Activated CD8-positive, alpha-beta T cell treated with anti-CD3 and anti-CD28 coated beads, Interleukin-2, amount 10 ng/mL, durations not matched to agents 7 days and 5 days (primary cell): ENCODE measurements around the gene TFF1. TPM values are rescaled to one million over a fixed set of nuclear protein-coding genes. Genes with fewer than 3 reads are reported as not detected.

Experiments
- ATAC-seq: fragments of 150-1000 bp; cut with Tn5 transposase; one replicate; pipeline ENCODE4 v1.10.0; 2021; ENCODE audit warnings: moderate library complexity
- CTCF ChIA-PET: fragments of 350-600 bp; sonication (Branson Sonifier 250); formaldehyde crosslinking; loops from one replicate; lab custom pipeline; 2021; ENCODE audit warnings: antibody characterized with exemption; lab: Charles Lee
- POLR2A ChIA-PET: fragments of 350-600 bp; sonication (Branson Sonifier 250); formaldehyde crosslinking; loops from one replicate; lab custom pipeline; 2021; ENCODE audit warnings: antibody characterized with exemption; lab: Charles Lee
- DNase-seq: peaks from one replicate; pipeline ENCODE4 v3.0.0-alpha.2; 2020
- H3K27ac Mint-ChIP-seq: one replicate; pipeline ENCODE4 v1.8.0; 2021; ENCODE audit warnings: mild to moderate bottlenecking, mixed read lengths
- H3K27me3 Mint-ChIP-seq: one replicate; pipeline ENCODE4 v1.8.0; 2021; ENCODE audit warnings: low read depth, mixed read lengths
- H3K36me3 Mint-ChIP-seq: one replicate; pipeline ENCODE4 v1.8.0; 2021; ENCODE audit warnings: low read depth, mixed read lengths
- H3K4me1 Mint-ChIP-seq: one replicate; pipeline ENCODE4 v1.8.0; 2021; ENCODE audit warnings: low read depth, mixed read lengths
- H3K4me3 Mint-ChIP-seq: one replicate; pipeline ENCODE4 v1.8.0; 2021; ENCODE audit warnings: mild to moderate bottlenecking, mixed read lengths
- H3K9me3 Mint-ChIP-seq: one replicate; pipeline ENCODE4 v1.8.0; 2022; ENCODE audit warnings: mixed read lengths; ENCODE audit not compliant: insufficient read depth
- total RNA-seq, 2 experiments: library from RNA; stranded (reverse); gene quantifications; one replicate each; pipeline ENCODE4 v1.2.3, GENCODE V29; 2021

The TFF1 gene
- total RNA-seq, 2 experiments from 2014 or later, result not detected

GRCh38 chr21:42389449-42389835 is 23.1 kb upstream of the TFF1 start:
- peaks cover 35% of the 10 kb centered on the region for H3K36me3 Mint-ChIP-seq
- no peaks in the 10 kb centered on the region for H3K27me3 Mint-ChIP-seq
- ATAC-seq (no peak), DNase-seq (no peak)
- H3K4me1 Mint-ChIP-seq, result peaks cover 83% of the 10 kb centered on the region
- ChIA-PET POLR2A (interaction anchor here (1.5 kb wide), 1 partner anchor 14 kb away, joined by 7 read pairs; the partner anchor contains the start of gene UBASH3A), CTCF (no interaction called here)
- peak overlapping the region; percentile 73 for H3K27ac Mint-ChIP-seq
- H3K9me3 Mint-ChIP-seq, result no peaks in the 10 kb centered on the region
- no peak overlapping the region for H3K4me3 Mint-ChIP-seq

- Mint-ChIP-seq H3K27me3 (no peaks in the 10 kb centered on the region), H3K4me3 (no peak overlapping the region), H3K4me1 (peaks cover 88% of the 10 kb centered on the region), H3K9me3 (no peaks in the 10 kb centered on the region), H3K27ac (peak overlapping the region; percentile 47), H3K36me3 (peaks cover 40% of the 10 kb centered on the region)
- DNase-seq (no peak), ATAC-seq (no peak)
- ChIA-PET POLR2A (interaction anchor here (0.7 to 1.5 kb wide), 2 partner anchors 11 to 15 kb away, joined by 3 to 7 read pairs; partner anchors contain the start of gene UBASH3A), CTCF (no interaction called here)
Measured at GRCh38 chr21:42388740-42389448, 22.6 kb upstream of the TFF1 start.

GRCh38 chr21:42387843-42388340 is 21.6 kb upstream of the TFF1 start:
- Mint-ChIP-seq H3K27ac (no peak overlapping the region), H3K4me1 (peaks cover 80% of the 10 kb centered on the region), H3K36me3 (peaks cover 43% of the 10 kb centered on the region), H3K27me3 (no peaks in the 10 kb centered on the region), H3K9me3 (no peaks in the 10 kb centered on the region), H3K4me3 (no peak overlapping the region)
- no peak for DNase-seq
- ATAC-seq, result no peak
- POLR2A ChIA-PET, result interaction anchor here (0.7 to 1.5 kb wide), 2 partner anchors 12 to 16 kb away, joined by 3 to 7 read pairs; partner anchors contain the start of gene UBASH3A
- CTCF ChIA-PET, result no interaction called here

- Mint-ChIP-seq H3K9me3 (peaks cover under 1% of the 10 kb centered on the region), H3K4me1 (peaks cover 76% of the 10 kb centered on the region), H3K36me3 (peaks cover 47% of the 10 kb centered on the region)
Measured at GRCh38 chr21:42387164-42387563, 20.8 kb upstream of the TFF1 start.

GRCh38 chr21:42386034-42386591 is 19.8 kb upstream of the TFF1 start:
- CTCF ChIA-PET, result interaction anchor here (0.9 kb wide), 1 partner anchor 18 kb away, joined by 5 read pairs; the partner anchor contains the start of gene UBASH3A
- H3K27me3 Mint-ChIP-seq, result no peaks in the 10 kb centered on the region
- peaks cover 69% of the 10 kb centered on the region for H3K4me1 Mint-ChIP-seq
- peaks cover 8% of the 10 kb centered on the region for H3K9me3 Mint-ChIP-seq
- POLR2A ChIA-PET, result interaction anchor here (2.1 kb wide), 1 partner anchor 18 kb away, joined by 8 read pairs; the partner anchor contains the start of gene UBASH3A
- no peak overlapping the region for H3K27ac Mint-ChIP-seq
- DNase-seq (no peak), ATAC-seq (no peak)
- H3K36me3 Mint-ChIP-seq, result peaks cover 54% of the 10 kb centered on the region
- no peak overlapping the region for H3K4me3 Mint-ChIP-seq

More at GRCh38 chr21:42387164-42387563, 20.8 kb upstream of the TFF1 start:
- Mint-ChIP-seq H3K27me3 (no peaks in the 10 kb centered on the region), H3K4me3 (no peak overlapping the region), H3K27ac (peak overlapping the region; percentile 31)
- ATAC-seq, result no peak
- POLR2A ChIA-PET, result interaction anchor here (2.1 kb wide), 1 partner anchor 17 kb away, joined by 8 read pairs; the partner anchor contains the start of gene UBASH3A
- DNase-seq, result no peak
- CTCF ChIA-PET, result interaction anchor here (0.9 kb wide), 1 partner anchor 17 kb away, joined by 3 read pairs; the partner anchor contains the start of gene UBASH3A

GRCh38 chr21:42385619-42386018 is 19.3 kb upstream of the TFF1 start:
- H3K4me3 Mint-ChIP-seq, result no peak overlapping the region
- CTCF ChIA-PET, result interaction anchor here (0.9 to 1.8 kb wide), 2 partner anchors 18 to 24 kb away, joined by 4 to 5 read pairs; partner anchors contain the start of gene UBASH3A
- H3K9me3 Mint-ChIP-seq, result peaks cover 8% of the 10 kb centered on the region
- ATAC-seq (no peak), DNase-seq (no peak)
- no peak overlapping the region for H3K27ac Mint-ChIP-seq
- H3K4me1 Mint-ChIP-seq, result peaks cover 65% of the 10 kb centered on the region
- H3K27me3 Mint-ChIP-seq, result no peaks in the 10 kb centered on the region
- POLR2A ChIA-PET, result interaction anchor here (2.1 kb wide), 1 partner anchor 19 kb away, joined by 8 read pairs; the partner anchor contains the start of gene UBASH3A
- H3K36me3 Mint-ChIP-seq, result peaks cover 53% of the 10 kb centered on the region

GRCh38 chr21:42384989-42385388 is 18.7 kb upstream of the TFF1 start:
- peaks cover 51% of the 10 kb centered on the region for H3K36me3 Mint-ChIP-seq

GRCh38 chr21:42384156-42384945 is 18.0 kb upstream of the TFF1 start:
- Mint-ChIP-seq H3K27me3 (no peaks in the 10 kb centered on the region), H3K9me3 (peaks cover 8% of the 10 kb centered on the region), H3K4me1 (peaks cover 52% of the 10 kb centered on the region), H3K4me3 (no peak overlapping the region), H3K36me3 (peaks cover 47% of the 10 kb centered on the region), H3K27ac (peak overlapping the region; percentile 39)
- CTCF ChIA-PET, result interaction anchor here (0.9 to 1.8 kb wide), 2 partner anchors 26 to 47 kb away, joined by 3 to 4 read pairs; no protein-coding TSS in a partner anchor
- DNase-seq (no peak), ATAC-seq (no peak)
- POLR2A ChIA-PET, result interaction anchor here (0.5 to 2.1 kb wide), 3 partner anchors 20 to 160 kb away, joined by 3 to 4 read pairs (median 3); no protein-coding TSS in a partner anchor

More at GRCh38 chr21:42384989-42385388, 18.7 kb upstream of the TFF1 start:
- H3K4me1 Mint-ChIP-seq, result peaks cover 59% of the 10 kb centered on the region
- CTCF ChIA-PET, result interaction anchor here (0.9 to 1.8 kb wide), 2 partner anchors 25 to 48 kb away, joined by 3 to 4 read pairs; no protein-coding TSS in a partner anchor
- H3K27ac Mint-ChIP-seq, result peak overlapping the region; percentile 22
- no peak overlapping the region for H3K4me3 Mint-ChIP-seq
- no peaks in the 10 kb centered on the region for H3K27me3 Mint-ChIP-seq
- POLR2A ChIA-PET, result no interaction called here
- no peak for ATAC-seq
- no peak for DNase-seq
- H3K9me3 Mint-ChIP-seq, result peaks cover 8% of the 10 kb centered on the region

- Mint-ChIP-seq H3K36me3 (peaks cover 40% of the 10 kb centered on the region), H3K27me3 (no peaks in the 10 kb centered on the region), H3K4me3 (no peak overlapping the region), H3K27ac (no peak overlapping the region), H3K9me3 (peaks cover 8% of the 10 kb centered on the region), H3K4me1 (peaks cover 42% of the 10 kb centered on the region)
- no peak for DNase-seq
- POLR2A ChIA-PET, result interaction anchor here (1.1 to 2.1 kb wide), 2 partner anchors 21 to 30 kb away, joined by 3 to 4 read pairs; no protein-coding TSS in a partner anchor
- CTCF ChIA-PET, result interaction anchor here (1.5 kb wide), 1 partner anchor 46 kb away, joined by 4 read pairs; no protein-coding TSS in a partner anchor
- ATAC-seq, result no peak
Measured at GRCh38 chr21:42383331-42383730, 17.0 kb upstream of the TFF1 start.

GRCh38 chr21:42382915-42383314 is 16.6 kb upstream of the TFF1 start:
- Mint-ChIP-seq H3K27ac (peak overlapping the region; percentile 43), H3K4me3 (no peak overlapping the region), H3K9me3 (peaks cover 8% of the 10 kb centered on the region), H3K4me1 (peaks cover 38% of the 10 kb centered on the region), H3K27me3 (no peaks in the 10 kb centered on the region), H3K36me3 (peaks cover 39% of the 10 kb centered on the region)
- ChIA-PET CTCF (interaction anchor here (1.5 to 3.2 kb wide), 4 partner anchors 10 to 55 kb away, joined by 4 to 16 read pairs (median 7); no protein-coding TSS in a partner anchor), POLR2A (interaction anchor here (1.1 to 2.1 kb wide), 2 partner anchors 22 to 30 kb away, joined by 3 to 4 read pairs; no protein-coding TSS in a partner anchor)
- DNase-seq (no peak), ATAC-seq (no peak)
